SK-N-MC (cell line): ENCODE results near the gene SASH1.

Source experiments
- EZH2 ChIP-seq: fragments of 200-600 bp; sonication (generic); IDR thresholded peaks from one replicate; pipeline ENCODE4 v1.6.1; 2017; ENCODE audit warnings: antibody characterized with exemption
- FOXP2 ChIP-seq: optimal IDR thresholded peaks from 2 replicates; pipeline ENCODE3; 2011; ENCODE audit warnings: mild to moderate bottlenecking, moderate library complexity; ENCODE audit not compliant: insufficient read depth; ENCODE audit errors: extremely low read length, control extremely low read depth
- POLR2AphosphoS5 ChIP-seq: IDR thresholded peaks from 2 replicates; pipeline ENCODE4 v1.6.1; 2012; ENCODE audit warnings: mild to moderate bottlenecking, low read depth, low read length, borderline replicate concordance

- TF ChIP-seq POLR2AphosphoS5 (no peak), EZH2 (no peak), FOXP2 (no peak)
Observed at GRCh38 chr6:148534871-148535270, 192.2 kb downstream of the SASH1 start.
